Hematopoietic multipotent progenitor cell treated with erythropoietin and hydrocortisone succinate and interleukin-3 and kit ligand, for 6 days (in vitro differentiated cells): Measurements from ENCODE around the gene TMEM174.
A peak's percentile ranks its signal among the peaks of the same experiment; 100 is the strongest.

ENCODE experiments used
- DNase-seq: peaks from one replicate; pipeline ENCODE4 v3.0.0-alpha.2; 2015

Gene TMEM174

GRCh38 chr5:73172951-73173350 lies at the start of gene TMEM174:
TMEM174 (plus strand) TSS chr5:73173193; CDS start chr5:73173244, 51 bp downstream.
- no peak for DNase-seq

GRCh38 chr5:73125289-73125688 lies 47.7 kb upstream of the TMEM174 start:
- DNase-seq = no peak

- no peak for DNase-seq
Observed at GRCh38 chr5:73126381-73126780, 46.6 kb upstream of the TMEM174 start.

- no peak for DNase-seq
Observed at GRCh38 chr5:73126957-73127356, 46.0 kb upstream of the TMEM174 start.

GRCh38 chr5:73129143-73129542 lies 43.9 kb upstream of the TMEM174 start:
- DNase-seq = no peak

GRCh38 chr5:73130811-73131210 lies 42.2 kb upstream of the TMEM174 start:
- no peak for DNase-seq

GRCh38 chr5:73131711-73132425 lies 41.1 kb upstream of the TMEM174 start:
- no peak for DNase-seq

- no peak for DNase-seq
Observed at GRCh38 chr5:73132759-73133158, 40.2 kb upstream of the TMEM174 start.

GRCh38 chr5:73135021-73135420 lies 38.0 kb upstream of the TMEM174 start:
- DNase-seq = no peak

GRCh38 chr5:73135429-73136054 lies 37.5 kb upstream of the TMEM174 start:
- DNase-seq = peak; percentile 72

GRCh38 chr5:73136055-73136562 lies 36.9 kb upstream of the TMEM174 start:
- no peak for DNase-seq

- no peak for DNase-seq
Observed at GRCh38 chr5:73137563-73138530, 35.1 kb upstream of the TMEM174 start.

- no peak for DNase-seq
Observed at GRCh38 chr5:73139485-73139884, 33.5 kb upstream of the TMEM174 start.

- no peak for DNase-seq
Observed at GRCh38 chr5:73140801-73141200, 32.2 kb upstream of the TMEM174 start.

GRCh38 chr5:73142035-73142434 lies 31.0 kb upstream of the TMEM174 start:
- DNase-seq = no peak

- DNase-seq = no peak
Observed at GRCh38 chr5:73143716-73144115, 29.3 kb upstream of the TMEM174 start.

- DNase-seq = no peak
Observed at GRCh38 chr5:73149540-73149939, 23.5 kb upstream of the TMEM174 start.

GRCh38 chr5:73150876-73151275 lies 22.1 kb upstream of the TMEM174 start:
- no peak for DNase-seq

- no peak for DNase-seq
Observed at GRCh38 chr5:73151766-73152410, 21.1 kb upstream of the TMEM174 start.

- DNase-seq = peak; percentile 5
Observed at GRCh38 chr5:73152411-73153388, 20.3 kb upstream of the TMEM174 start.

GRCh38 chr5:73153513-73153912 lies 19.5 kb upstream of the TMEM174 start:
- DNase-seq = no peak
